Measurements from ENCODE around the gene RNF215.
"Not testable (repeated sequence)": the region's sequence is repeated elsewhere in the genome, so short reads cannot be mapped to it uniquely, and the experiment has no call there.

RNF215 gene

DNA sequence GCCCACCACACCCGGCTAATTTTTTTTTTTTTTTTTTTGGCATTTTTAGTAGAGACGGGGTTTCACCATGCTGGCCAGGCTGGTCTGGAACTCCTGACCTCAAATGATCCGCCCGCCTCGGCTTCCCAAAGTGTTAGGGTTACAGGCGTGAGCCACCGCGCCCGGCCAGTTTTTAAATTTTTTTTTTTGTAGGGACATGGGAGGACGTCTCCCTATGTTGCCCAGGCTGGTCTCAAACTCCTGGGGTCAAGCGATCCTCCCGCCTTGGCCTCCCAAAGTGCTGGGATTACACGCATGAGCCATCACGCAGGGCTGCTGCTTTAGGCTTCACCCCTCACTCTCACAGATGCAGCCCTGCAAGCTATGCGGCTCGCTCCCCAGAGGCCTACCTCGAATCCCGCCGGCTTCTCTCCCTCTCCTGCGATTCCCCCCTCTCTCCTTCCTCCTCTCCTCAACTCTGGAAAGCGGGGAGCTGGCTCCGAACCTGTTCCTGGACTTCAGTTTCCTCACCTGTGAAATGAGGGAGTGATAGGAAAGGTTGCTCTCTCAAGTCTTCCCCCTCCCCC lies 29.5 kb downstream of the RNF215 start:
- DNase-seq, result no peak

DNA sequence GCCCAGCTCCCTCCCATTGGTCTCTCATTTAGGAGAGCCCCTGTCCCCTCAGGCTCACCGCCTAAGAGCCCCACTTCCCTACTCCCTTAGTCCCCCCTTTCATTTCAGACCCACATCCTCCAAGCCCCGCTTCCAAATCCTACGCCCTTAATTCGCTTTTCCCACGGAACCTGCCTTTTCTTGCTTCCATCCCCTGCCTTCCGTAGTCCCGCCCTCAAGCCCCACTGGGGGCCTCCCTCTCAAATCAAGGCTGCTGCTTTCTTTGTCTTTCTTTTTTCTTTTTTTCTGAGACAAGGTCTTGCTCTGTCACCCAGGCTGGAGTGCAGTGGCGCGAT lies 30.0 kb downstream of the RNF215 start:
- DNase-seq, result peak in 1 of 4 experiments; percentile 38

DNA sequence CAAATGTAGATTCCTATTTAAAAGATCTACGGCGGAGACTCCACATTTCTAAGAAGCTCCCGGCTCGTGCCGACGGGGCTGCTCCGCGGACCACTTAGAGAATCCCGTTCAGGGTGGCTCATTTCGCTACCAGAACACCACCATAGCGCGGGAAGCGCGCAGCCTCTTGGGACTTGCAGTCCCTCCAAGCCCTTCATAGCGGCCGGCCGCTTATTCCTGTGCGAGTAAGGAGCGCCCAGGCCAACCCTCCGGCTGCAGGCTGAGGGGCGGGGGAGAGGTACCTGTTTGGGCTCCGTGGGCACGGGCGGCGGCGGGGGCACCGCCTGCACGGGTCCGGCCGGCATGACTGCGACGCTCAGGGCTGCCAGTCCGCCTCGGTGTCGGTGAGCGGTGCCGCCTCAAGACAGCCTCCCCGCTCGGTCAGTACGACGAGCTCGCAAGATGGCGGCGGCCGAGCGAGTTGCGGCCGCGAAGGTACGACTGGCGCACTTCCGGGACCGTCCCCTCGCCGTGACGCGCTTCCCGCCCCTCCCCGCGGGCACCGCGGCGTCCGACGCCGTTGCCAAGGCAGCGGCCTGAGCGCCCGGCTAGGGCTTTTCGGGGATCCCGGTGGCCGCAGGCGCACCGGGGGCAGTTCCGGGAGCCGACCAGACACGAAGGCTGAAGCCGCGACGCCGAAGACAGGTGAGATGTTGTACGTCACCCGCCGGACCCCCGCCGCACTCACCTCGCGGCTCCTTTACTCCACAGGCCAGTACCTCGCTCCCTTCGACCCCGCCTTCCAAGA lies 30.6 kb downstream of the RNF215 start, which contains the start of the genes CCDC157 and SF3A1:
Gene CCDC157, plus strand, starts transcription at position 559 of the 787 bp plus-strand sequence. CDS start 8,994 bp downstream, outside the sequence.
Gene SF3A1, minus strand, starts transcription at position 446 of the 787 bp plus-strand sequence. Its CDS starts 102 bp downstream, at position 344.
- peak; percentile 74 to 81 (median 76) for DNase-seq

DNA sequence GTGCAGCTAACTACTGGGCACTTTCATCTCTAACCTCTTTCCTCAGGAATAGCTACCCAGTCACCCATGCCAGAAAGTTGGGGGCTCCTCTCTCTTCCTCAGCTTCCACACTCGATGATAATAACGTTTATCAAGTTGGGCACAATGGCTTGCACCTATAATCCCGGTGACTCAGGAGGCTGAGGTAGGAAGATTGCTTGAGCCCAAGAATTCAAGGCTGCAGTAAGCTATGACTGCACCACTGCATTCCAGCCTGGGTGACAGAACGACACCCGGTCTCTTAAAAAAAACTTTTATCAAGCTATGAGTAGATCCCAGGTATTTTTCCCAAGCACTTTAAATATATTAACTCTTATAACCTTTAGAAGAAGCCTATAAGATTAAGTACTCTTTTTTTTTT lies 32.6 kb downstream of the RNF215 start:
- DNase-seq, result no peak

DNA sequence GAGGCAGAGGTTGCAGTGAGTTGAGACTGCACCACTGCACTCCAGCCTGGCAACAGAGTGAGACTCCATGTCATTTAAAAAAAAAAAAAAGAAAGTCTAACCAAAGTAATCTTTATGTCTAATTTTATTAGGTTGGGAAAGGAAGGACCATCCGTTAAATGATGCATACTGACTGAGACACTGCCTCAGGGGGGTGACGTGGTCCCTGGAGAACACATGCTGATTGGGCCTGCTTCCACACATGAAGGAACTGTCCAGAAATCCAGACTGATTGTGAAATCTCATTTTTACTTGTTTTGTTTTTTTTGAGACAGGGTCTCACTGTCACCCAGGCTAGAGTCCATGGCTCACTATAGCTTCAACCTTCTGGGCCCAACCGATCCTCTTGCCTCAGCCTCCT lies 36.0 kb downstream of the RNF215 start:
- DNase-seq, result no peak

DNA sequence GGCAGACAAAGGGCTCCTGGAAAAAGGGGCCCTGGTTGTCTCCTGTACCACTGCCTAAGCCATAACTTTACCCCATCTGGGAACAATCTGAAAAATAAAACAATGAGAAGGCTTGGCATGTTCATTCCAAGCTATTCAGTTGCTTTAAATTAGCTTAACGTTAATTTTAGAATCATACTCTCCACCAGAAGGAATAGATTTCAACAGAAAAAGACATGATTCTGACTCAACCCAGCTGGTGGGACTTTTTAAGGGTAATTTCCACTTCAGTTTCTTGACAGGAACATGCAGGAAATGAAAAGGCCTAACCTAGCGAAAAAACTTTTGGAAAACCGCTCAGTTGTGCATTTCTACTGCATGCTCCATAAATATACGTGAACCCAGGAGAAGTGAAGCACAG lies 38.4 kb downstream of the RNF215 start:
- no peak for DNase-seq

DNA sequence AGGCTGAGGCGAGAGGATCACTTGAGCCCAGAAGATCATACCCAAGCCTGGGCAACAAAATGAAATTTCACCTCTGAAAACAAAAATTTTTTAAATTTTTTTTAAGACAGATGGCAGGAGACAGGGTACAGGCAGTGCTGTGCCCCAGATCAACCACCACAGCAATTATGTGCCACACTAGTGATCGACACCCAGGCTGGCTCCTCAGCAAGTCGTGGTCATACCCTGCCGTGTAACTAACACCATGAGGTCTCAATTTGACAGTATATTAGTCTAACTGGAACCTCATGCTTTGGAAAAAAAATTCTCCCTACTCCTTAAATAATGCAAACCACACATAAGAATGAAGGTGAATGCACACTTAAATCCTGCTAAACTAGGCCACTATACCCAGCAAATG lies 38.8 kb downstream of the RNF215 start:
- DNase-seq, result no peak

DNA sequence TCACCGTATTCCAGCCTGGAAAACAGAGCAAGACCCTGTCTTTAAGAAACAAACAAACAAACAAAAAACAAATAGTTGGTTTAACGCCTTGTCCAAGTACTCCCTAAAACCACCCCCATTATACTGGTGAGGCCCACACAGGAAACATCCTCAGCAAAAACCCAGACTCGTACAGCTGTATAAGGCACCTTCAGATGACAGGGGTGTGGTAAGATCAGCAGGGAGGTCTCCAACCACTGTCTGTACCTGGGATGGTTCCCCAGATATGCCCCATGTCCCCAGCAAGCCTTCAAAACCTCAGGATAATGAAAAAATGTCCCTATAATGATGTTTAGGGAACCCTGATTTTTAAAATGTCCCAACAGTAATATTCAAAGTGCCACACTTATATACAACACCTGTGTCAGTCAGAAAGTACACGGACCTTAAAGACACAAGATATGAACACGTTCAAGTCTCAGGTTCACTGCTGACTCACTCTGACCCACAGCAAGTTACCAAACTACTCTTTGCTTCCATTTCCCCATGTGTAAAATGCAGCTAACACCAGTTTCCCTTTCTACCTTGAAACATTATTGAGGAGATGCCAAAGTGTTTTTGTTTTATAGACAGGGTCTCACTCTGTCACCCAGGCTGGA lies 39.8 kb downstream of the RNF215 start:
- DNase-seq, result no peak

DNA sequence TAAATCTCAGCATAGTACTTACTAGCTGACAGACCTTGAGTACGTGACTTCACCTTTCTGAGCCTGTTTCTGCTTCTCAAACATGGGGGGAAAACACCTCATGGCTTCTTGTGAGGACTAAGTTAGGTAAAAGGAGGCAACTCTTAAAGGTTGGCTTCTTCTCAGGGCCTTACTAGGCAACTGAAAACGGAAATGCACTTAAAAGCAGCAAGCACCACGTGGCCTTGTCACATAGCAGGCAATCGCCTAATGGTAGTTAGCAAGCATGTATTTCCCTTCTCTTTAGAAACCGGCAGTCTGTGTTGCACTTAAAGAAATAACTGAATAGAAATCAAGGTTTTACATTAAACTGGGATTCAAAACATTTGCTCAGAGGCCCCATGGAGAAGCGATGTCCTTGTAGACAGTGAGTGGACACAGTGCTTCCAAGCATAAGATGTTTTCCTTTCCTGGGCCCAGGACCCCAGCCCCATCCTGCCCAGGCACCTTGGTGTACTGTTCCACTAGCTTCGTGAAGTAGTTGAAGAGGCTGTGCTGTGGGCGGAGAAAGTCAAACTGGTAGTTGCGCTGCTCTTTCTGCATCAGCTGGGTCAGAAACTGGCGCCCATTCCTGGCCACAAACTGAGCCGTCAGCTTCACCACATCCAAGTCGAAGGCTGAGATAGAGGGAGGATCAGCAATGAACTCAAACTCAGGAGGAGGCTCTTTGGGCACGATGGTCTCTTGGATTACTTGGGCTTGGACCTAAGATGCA lies 42.6 kb downstream of the RNF215 start:
- no peak for DNase-seq

DNA sequence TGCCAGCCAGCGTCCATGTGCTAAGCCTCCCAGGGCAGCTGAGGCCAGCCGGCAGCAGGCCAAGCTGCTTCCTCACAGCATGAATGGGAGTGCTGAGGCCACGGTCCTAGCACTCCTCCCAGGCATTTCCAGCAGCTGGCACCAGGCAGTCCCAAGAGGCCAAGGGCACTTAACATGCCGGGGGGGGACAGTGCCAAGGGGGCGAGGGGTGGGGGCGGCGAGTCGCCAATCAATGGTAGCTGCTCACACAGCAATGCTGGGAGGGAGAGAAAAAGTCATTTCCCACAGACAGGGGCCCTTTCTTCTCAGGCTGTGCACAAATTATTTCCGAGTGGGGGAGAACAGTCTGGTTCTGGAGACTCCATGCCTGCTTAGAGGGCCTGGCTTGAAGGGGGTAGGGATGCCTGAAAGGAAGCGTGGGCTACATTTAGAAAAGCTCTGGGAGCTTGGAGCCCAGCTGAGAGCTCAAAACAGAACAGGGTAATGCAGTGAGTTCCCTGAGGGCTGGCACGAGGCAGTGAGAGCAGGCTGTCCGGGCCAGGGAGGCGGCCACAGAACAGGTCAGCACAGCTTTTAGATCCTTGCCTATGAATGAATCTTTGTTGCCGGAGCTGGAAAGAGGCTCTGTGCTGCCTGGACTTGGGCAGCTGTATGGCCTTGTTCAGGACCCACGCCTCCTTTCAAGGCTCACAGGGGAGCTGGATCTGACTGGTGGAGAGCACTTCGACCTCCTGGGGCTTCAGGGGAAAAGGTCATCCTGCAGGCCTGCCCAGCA lies 46.1 kb downstream of the RNF215 start:
- DNase-seq, result no peak

DNA sequence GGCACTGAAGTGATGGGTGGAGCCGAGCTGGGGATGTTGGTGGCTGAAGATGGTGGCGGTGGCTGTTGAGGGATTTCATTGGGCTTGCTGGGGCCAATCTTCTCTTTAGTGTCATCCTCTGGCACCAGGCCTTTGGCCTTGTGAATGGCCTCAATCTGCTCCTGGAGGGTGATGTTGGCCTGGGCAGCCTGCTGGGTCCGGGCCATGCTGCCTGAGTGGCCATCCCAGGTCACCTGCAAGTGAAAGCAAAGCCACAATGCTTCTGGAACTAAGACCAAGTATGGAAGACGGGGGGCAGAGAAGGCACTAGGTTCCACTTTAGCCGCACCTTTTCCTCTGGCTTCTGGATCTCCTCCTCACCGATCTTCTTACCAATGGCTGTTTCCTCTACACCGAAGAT lies 48.4 kb downstream of the RNF215 start:
- DNase-seq, result no peak

DNA sequence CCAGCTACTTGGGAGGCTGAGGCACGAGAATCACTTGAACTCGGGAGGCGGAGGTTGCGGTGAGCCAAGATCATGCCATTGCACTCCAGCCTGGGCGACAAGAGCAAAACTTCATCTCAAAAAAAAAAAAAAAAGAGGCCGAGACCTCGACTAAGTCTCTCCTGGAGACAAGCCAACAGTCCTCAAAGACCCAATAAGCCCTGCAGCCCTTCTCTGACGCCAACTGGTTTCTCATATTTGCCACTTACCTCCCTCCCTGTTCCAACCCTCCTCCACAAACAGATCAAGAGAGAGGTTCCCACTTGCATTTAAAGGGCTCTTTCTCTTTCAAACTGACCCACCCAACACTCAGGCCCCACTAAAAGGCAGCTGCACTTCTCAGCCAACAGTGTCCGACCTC lies 48.9 kb downstream of the RNF215 start:
- DNase-seq, result not testable (repeated sequence)

DNA sequence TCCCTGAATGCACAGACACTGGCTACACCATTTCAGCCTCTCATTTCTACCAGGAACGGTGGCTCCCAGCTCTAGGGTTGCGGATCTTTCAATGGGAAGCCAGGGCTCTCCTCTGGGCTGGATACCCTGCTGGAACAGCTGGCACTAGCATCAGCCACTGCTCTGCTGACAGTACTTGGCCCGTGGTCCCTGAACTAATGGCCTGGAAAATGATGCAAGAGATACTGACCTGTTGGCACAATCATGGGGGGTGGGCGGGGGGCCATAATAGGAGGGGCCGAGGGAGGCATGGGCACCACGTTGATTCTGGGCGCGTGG lies 49.8 kb downstream of the RNF215 start:
- no peak for DNase-seq

DNA sequence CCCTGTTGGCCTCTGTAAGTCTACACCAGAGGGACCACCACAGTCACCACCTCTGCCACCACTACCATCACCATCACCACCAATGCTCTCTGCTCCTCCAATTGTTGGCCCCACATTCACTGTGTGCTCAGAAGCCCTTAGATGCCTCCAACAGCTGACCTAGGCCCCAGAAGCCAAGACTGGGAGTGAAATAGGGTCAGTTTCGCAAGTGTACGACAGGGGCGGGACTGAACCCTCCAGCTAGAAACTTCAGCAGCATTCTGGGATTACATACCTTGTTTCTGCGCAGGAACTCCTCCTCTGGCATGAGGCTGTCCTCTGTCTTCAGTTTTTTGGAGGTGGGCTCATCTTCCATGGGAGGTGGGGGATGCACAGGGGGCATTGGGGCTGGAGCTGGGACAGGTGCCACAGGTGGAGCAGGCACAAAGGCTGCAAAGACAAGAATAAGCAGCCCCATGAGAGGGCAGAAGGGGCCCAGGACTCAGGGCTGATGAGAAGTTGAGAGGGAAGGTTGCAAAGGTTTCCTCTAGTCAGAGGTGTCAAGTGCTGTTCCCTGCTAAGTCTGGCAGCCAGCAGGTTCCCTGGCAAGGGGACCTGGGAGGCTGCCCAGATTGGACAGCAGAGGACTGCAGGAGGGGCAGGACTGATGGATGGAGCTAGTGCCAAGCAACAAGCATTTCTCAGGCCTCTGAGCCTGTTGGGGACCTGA lies 50.3 kb downstream of the RNF215 start:
- DNase-seq, result no peak

DNA sequence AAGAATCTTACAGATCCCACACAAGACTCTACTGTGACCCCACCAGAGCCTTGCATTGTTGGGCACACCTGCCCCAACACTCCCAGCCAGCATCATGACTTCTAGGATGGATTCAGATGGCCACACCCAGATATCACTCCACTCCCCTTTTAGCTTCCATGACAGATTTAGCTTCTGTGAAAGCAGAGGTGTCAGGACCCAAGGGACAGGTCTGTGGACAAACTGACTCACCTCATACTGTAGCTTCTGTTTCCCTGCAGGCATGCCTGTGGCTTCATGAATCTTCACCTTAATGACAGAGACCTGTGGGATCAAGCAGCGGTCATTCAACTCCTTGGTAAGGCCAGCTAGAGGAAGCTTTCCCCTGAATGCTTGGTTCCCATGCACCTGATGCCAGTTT lies 52.0 kb downstream of the RNF215 start:
- DNase-seq, result no peak

DNA sequence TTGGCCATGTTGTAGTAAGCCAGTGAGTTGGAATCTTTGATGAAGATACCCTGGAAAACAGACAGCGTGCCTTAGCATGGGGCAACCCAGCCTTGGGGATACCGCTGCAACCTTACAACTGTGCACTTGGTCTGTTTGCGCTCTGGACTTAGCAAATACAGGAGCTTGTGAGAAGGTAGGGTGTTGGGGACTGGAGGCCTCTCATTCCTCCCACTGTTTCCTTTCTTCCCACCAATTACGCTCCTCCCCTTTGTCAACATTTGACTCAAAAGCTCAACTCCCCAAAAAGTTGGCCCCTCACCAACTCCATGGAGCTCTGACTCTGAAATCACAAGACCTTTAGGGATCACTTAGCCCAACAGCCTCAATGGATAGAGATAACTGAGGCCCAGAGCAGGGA lies 52.6 kb downstream of the RNF215 start:
- DNase-seq, result no peak

DNA sequence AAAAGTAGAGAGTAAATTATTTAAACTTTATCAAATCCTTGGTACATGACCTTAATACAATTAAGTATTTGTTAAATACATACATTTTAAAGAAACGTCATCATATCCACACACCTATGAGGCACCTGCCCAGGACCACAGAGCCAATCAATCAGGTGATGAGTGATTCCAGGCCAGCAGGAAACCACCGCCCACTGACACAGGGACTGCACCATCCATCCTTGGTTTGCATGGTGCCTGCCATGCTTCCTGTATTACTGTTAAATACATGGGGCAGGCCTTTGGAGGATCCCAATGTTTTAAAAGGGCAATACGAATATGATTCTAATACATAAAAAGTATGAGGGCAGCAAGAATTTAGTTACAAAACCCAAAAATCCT lies 53.5 kb downstream of the RNF215 start:
- no peak for DNase-seq

DNA sequence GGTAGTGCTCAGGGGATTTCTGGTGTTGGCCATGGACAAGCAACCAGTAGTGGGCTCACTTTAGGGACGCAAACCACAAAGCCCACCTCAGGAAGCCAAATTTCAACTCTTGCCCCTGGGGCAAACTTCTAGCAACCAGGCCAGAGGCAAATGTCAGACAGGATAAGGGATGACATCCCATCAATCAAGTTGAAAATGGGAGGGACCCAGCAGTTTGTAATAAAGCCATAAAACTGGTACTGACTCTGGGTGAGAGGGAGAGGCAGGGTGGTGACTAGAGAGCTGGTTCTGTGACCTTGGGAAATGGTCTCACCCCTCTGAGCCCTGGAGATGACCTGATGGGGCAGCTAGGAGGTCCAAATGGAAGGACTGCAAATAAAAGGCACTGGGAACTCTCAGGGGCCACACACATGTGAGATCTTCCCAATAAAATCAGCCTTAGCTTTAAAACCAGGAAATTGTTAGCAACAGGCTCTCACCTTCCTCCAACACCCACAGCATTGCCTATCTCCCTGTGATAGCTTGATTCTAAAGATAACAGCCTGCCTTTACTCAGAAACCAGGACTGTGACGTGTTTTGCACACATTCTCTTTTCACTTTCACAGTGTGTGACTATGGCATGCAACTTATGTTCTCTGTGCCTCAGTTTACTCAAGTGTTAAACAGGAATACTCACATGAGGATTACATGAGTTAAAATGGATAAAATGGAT lies 54.1 kb downstream of the RNF215 start:
- no peak for DNase-seq

DNA sequence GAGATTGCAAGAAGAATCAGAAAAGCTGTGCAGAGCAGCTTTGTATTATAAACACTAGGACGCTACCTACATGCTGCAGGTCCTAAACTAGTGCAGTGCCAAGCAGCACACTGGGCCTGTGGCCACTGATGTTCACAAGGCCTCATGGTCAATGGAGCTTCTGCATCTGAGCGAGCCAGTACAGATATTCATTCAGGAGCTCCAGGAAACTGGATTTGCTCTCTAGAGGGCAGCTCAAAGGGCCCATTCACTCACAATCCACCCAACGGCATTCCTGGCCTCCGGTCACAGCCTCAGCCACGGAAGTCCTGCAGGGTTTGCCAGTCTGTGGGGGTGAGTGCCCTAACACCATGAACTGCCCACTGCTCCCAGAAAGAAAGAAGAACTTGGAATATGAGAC lies 54.7 kb downstream of the RNF215 start:
- no peak for DNase-seq
